GM19372 (cell line): ENCODE measurements around the gene SLC25A22.

Source experiments
- ATAC-seq: cut with Tn5 transposase; IDR thresholded peaks from one replicate; pipeline ENCODE4 v1.9.1; 2021; ENCODE audit warnings: mild to moderate bottlenecking, low read depth, moderate library complexity; ENCODE audit not compliant: unreplicated experiment

Gene SLC25A22

GRCh38 chr11:834371-835316, 36.6 kb upstream of the SLC25A22 start:
- ATAC-seq = no peak

GRCh38 chr11:833849-834311, 35.8 kb upstream of the SLC25A22 start:
- no peak for ATAC-seq

DNA sequence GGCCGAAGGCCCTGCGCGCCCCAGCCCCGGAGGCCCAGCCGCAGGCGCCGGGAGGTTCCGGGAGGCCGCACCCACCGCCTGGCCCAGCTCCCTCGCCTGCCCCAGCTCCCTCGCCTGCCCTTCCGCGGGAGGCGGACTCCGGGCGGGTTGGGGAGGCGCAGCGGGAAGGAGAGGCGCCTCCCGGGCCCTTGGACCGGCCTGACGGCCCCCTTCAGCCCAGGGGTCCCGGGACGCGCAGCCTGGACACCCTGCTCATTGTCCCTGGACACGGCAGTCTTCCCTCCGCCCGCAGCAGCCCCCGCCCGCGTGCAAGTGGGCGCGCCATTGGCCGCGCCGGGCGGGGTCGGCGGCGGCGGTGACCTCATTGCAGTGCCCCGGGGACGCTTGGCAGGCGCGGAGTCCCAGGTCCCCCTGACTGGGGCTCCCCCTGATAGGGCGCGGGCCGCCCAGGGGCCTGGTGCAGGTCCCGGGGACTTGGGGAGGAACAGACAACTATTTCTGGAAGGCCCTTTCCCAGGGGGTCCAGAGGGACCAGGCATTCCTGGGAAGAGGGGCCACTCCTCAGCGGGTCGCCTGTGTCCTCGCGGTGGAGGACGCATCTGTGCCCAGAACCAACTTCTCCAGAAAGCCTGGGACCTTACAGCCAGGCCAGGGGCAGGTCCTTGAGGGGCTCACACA, 35.2 kb upstream of the SLC25A22 start:
- peak; percentile 8 for ATAC-seq

DNA sequence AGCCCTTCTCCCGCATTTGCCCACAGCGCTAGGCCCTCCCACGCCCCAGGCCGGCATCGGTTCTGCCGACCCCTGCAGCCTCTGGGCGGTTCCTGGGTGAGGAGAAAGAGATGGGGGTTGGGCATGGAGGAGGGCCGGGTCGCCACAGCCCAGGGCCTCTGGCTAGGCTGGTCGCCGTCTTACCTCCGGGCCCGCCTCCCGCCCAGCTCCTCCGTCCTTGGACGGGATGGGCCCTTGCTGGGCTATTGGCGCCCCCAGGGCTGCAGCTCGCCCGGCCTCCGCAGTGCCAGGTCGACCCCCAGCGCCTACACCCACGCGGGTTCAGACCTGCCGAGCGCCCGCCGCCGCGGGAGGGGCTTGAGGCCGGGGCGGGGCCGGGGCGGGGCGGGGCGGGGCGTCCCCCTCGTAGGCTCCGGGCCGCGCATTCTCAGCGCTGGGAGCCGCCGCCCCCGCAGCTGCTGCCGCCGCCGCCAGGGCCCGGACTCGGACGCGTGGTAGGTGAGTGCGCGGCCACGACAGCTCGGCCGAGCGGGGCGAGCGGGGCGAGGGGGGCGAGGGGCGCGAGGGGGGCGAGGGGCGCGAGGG, 34.5 kb upstream of the SLC25A22 start, which contains the start of gene CD151:
CD151 (plus strand) TSS at position 424 of the 585 bp plus-strand sequence. CDS start 3,118 bp downstream, outside the sequence.
- peak; percentile 63 for ATAC-seq

- ATAC-seq = no peak
Measured at GRCh38 chr11:831961-832528, 34.0 kb upstream of the SLC25A22 start.

GRCh38 chr11:831118-831864, 33.2 kb upstream of the SLC25A22 start:
- no peak for ATAC-seq

DNA sequence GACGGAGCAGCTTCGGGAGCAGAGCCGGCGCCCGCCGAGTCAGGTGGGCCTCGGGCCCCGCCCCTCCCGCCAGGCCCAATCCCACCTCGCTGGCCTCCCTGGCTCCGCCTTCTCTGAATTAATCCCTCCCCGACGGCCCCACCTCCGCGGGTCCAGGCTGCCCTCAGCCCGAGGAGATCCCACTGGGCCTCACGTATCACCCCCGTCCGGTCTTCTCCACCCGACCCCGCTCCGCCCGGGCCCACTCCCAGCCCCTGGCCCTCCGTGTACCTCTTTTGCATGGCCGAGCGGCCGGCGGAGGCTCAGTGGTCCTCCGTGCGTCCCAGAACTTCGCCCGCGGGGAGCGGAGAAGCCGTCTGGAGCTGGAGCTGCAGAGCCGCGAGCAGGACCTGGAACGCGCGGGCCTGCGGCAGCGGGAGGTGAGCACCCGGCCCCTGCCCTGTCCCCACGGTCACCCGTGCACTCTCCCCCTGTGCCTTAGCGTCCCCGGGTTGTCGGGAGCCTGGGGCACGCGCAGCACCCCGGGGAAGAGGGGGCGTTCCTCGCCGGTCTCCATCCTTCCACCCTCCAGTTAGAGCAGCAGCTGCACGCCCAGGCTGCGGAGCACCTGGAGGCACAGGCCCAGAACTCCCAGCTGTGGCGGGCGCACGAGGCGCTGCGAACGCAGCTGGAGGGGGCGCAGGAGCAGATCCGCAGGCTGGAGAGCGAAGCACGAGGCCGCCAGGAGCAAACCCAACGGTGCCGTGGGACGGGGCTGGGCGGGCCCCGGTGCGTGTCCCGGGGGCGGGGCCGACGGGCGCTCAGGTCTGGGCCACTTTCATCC, 32.4 kb upstream of the SLC25A22 start:
- no peak for ATAC-seq

DNA sequence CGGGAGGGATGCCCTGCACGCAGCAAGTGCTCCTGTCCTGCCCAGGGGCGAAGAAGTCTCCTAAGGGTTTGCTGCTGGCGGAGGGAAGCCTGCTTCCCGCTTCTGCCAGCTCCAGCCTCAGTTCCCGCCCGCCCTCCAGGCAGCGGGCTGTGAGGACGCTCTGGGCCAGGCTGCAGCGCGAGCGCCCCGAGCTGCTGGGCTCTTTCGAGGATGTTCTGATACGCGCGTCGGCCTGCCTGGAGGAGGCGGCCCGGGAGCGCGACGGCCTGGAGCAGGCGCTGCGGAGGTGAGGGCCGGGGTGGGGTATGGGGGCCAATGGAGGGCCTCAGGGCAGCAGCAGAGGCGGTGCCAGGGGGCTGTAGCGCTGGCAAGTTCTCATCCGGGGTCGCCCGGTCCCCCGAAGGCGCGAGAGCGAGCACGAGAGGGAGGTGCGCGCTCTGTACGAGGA, 31.8 kb upstream of the SLC25A22 start:
- no peak for ATAC-seq

DNA sequence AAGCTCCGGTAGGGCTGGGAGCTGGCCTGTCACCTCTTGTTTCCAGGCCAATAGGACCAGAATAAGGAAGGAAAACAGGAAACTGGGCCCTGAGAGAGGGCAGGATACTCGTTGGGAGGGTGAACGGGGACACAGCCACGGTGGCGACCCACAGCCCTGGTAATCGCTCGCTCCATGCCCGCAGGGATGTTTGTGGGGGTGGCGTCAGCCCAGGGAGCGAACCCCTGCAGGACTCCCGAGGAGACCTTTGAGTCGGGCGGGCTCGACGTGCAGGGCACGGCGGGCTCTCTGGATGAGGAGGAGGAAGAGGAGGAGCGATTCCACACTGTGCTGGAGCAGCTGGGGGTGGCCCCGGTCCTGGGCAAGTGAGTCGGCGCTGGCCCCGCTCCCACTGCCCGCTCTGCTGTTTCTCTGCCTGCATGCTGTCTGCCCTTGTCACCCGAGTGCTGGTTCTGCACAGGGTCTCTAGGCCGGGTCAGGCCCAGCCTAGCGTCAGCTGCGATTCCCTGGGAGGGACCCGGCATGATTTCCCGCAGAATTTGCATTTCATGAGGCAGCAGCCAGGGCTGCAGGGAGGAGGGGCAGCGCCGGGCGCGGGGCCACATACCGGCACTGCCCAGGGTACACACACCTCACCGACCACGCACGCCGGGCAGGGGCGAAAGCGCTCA, 31.2 kb upstream of the SLC25A22 start:
- no peak for ATAC-seq

GRCh38 chr11:828506-829175, 30.6 kb upstream of the SLC25A22 start:
- ATAC-seq = no peak

- ATAC-seq = no peak
Measured at GRCh38 chr11:827897-828192, 29.8 kb upstream of the SLC25A22 start, which contains the start of gene CRACR2B. Gene CRACR2B (plus strand): TSS chr11:827919. CDS start chr11:828608, 689 bp downstream.

GRCh38 chr11:827146-827896, 29.2 kb upstream of the SLC25A22 start:
- no peak for ATAC-seq

DNA sequence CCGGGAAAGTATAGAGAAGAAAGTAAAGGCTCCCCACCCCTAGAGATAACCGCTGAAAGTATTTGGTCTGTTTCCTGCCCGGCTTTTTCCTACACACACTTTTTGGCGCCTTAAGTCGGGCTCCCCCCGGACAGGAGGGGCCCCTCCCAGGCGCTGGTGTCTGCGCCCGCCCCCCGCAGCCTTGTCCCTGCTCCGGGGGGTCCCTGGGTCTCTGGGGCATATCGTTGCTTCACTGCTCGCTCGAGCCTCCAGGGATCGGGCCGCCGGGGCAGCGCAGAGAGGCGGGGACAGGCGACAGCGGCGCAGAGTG, 28.7 kb upstream of the SLC25A22 start:
- ATAC-seq = no peak

DNA sequence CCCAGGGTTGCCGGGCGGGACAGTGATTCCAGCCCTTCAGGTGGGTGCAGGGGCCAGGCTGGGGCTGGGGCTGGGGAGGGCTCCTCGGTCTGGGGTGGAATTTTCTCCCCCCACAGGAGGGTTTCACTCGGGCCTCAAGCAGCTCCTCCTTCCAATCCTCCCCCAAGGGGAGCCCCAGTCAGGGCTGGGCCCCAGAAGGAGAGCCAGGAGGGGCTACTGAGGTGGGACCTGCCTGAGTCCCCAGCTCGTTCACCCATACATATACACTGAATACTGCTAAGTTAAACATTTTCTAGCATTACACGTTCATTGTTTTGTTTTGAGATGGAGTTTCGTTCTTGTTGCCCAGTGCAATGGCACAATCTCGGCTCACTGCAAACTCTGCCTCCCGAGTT, 28.1 kb upstream of the SLC25A22 start:
- ATAC-seq = no peak

GRCh38 chr11:825366-826226, 27.5 kb upstream of the SLC25A22 start:
- ATAC-seq = no peak

DNA sequence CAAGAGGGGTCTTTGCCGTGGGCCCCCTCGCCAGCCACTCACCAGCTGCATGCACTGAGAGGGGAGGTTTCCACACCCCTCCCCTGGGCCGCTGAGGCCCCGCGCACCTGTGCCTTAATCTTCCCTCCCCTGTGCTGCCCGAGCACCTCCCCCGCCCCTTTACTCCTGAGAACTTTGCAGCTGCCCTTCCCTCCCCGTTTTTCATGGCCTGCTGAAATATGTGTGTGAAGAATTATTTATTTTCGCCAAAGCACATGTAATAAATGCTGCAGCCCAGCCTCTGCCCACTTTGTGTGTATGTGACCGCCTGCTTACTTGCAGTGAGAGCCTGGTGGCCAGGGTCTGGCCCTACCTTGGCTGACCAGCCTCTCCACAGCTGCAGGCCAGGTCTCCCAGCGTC, 26.9 kb upstream of the SLC25A22 start:
- ATAC-seq = no peak
